Endothelial cell of hepatic sinusoid (primary cell): ENCODE results near the gene EFCAB10.

ENCODE experiments used
- in situ Hi-C: cut with HindIII; loops from 2 replicates; pipeline ENCODE4 v1.10.0; 2017; ENCODE audit warnings: low sequenced_read_pairs

Gene EFCAB10

GRCh38 chr7:105581066-105581811, at the start of gene EFCAB10:
Gene EFCAB10, minus strand, starts transcription at chr7:105581493. Its CDS starts 30 bp downstream, at chr7:105581463.
- in situ Hi-C loops: no loop called here

GRCh38 chr7:105625986-105626385, 44.7 kb upstream of the EFCAB10 start:
- in situ Hi-C loops: no loop called here

- in situ Hi-C loops: no loop called here
These were observed 42.6 kb upstream of the EFCAB10 start for GRCh38 chr7:105623906-105624305.

GRCh38 chr7:105623378-105623777, 42.1 kb upstream of the EFCAB10 start:
- in situ Hi-C loops: no loop called here

- in situ Hi-C loops: no loop called here
These were observed 40.9 kb upstream of the EFCAB10 start for GRCh38 chr7:105622106-105622731.

GRCh38 chr7:105621617-105622016, 40.3 kb upstream of the EFCAB10 start:
- in situ Hi-C loops: no loop called here

GRCh38 chr7:105621176-105621575, 39.9 kb upstream of the EFCAB10 start:
- in situ Hi-C loops: no loop called here

GRCh38 chr7:105619590-105619989, 38.3 kb upstream of the EFCAB10 start:
- in situ Hi-C loops: no loop called here

GRCh38 chr7:105618016-105618296, 36.7 kb upstream of the EFCAB10 start:
- in situ Hi-C loops: no loop called here

- in situ Hi-C loops: no loop called here
These were observed 36.2 kb upstream of the EFCAB10 start for GRCh38 chr7:105617280-105618015.

- in situ Hi-C loops: no loop called here
These were observed 33.1 kb upstream of the EFCAB10 start for GRCh38 chr7:105614341-105614840.

- in situ Hi-C loops: no loop called here
These were observed 32.5 kb upstream of the EFCAB10 start for GRCh38 chr7:105613611-105614330.

GRCh38 chr7:105612806-105613205, 31.5 kb upstream of the EFCAB10 start:
- in situ Hi-C loops: no loop called here

GRCh38 chr7:105611856-105612775, 30.8 kb upstream of the EFCAB10 start:
- in situ Hi-C loops: no loop called here

GRCh38 chr7:105610165-105610930, 29.1 kb upstream of the EFCAB10 start:
- in situ Hi-C loops: no loop called here

- in situ Hi-C loops: no loop called here
These were observed 21.3 kb upstream of the EFCAB10 start for GRCh38 chr7:105602325-105603305.

- in situ Hi-C loops: no loop called here
These were observed 19.6 kb upstream of the EFCAB10 start for GRCh38 chr7:105600720-105601550.
